Endothelial cell of umbilical vein (primary cell): ENCODE data around the gene KASH5.

Source experiments
- CTCF ChIP-seq, 2 donors: IDR thresholded peaks; 1 replicate in 1 of 2; 2 replicates in 1 of 2; pipeline ENCODE4 v1.5.1; 2011; ENCODE audit warnings: low read length in 2 of 2, mild to moderate bottlenecking in 2 of 2, moderate library complexity in 2 of 2, control low read depth in 1 of 2, inconsistent platforms in 1 of 2, low read depth in 1 of 2; ENCODE audit not compliant: insufficient read depth in 1 of 2; ENCODE audit errors: extremely low read depth in 1 of 2
- EZH2 ChIP-seq: IDR thresholded peaks from 2 replicates; pipeline ENCODE4 v1.6.1; 2012; ENCODE audit warnings: borderline replicate concordance, low read depth, mild to moderate bottlenecking, moderate library complexity, low read length, inconsistent platforms; ENCODE audit not compliant: severe bottlenecking
- GATA2 ChIP-seq: IDR thresholded peaks from 2 replicates; pipeline ENCODE4 v1.7.0; 2011; ENCODE audit warnings: low read depth, mild to moderate bottlenecking, moderate library complexity, mixed read lengths, low read length; ENCODE audit not compliant: insufficient read length, insufficient read depth
- JUN ChIP-seq: IDR thresholded peaks from 2 replicates; pipeline ENCODE4 v1.6.1; 2011; ENCODE audit warnings: borderline replicate concordance, low read depth; ENCODE audit not compliant: insufficient read length, insufficient read depth
- MYC ChIP-seq: IDR thresholded peaks from one replicate; pipeline ENCODE4 v1.6.1; 2011; ENCODE audit warnings: mild to moderate bottlenecking, low read depth, low read length
- POLR2A ChIP-seq: IDR thresholded peaks from 2 replicates; pipeline ENCODE4 v1.6.1; 2012; ENCODE audit warnings: low read depth, mild to moderate bottlenecking, control low read depth, low read length
- POLR2AphosphoS5 ChIP-seq: IDR thresholded peaks from 2 replicates; pipeline ENCODE4 v1.6.1; 2012; ENCODE audit warnings: low read depth, mild to moderate bottlenecking, control low read depth, low read length, moderate library complexity; ENCODE audit not compliant: insufficient read depth

GRCh38 chr19:49438261-49438660 lies 50.2 kb downstream of the KASH5 start:
- TF ChIP-seq JUN: no peak
- TF ChIP-seq CTCF (IDR thresholded peaks at IDR 0.05; ENCODE audit: extremely low read depth in 1 of 2, insufficient read depth in 1 of 2, low read depth in 1 of 2, low read length in 2 of 2): no peak
- TF ChIP-seq POLR2AphosphoS5: no peak
- TF ChIP-seq POLR2A: no peak
- TF ChIP-seq EZH2: no peak
- no peak for TF ChIP-seq GATA2
- TF ChIP-seq MYC: no peak
